ENCODE results near the gene ABAT.
A peak's percentile ranks its signal among the peaks of the same experiment; 100 is the strongest.
"Not testable (repeated sequence)": the region's sequence is repeated elsewhere in the genome, so short reads cannot be mapped to it uniquely, and the experiment has no call there.

Gene ABAT

GRCh38 chr16:8682551-8683259 lies 8.3 kb downstream of the ABAT start:
- peak; percentile 13 for DNase-seq

GRCh38 chr16:8683640-8684039 lies 9.2 kb downstream of the ABAT start:
- no peak for DNase-seq

- no peak for DNase-seq
Measured at GRCh38 chr16:8685617-8686016, 11.2 kb downstream of the ABAT start.

- peak; percentile 6 for DNase-seq
Measured at GRCh38 chr16:8686031-8686621, 11.7 kb downstream of the ABAT start.

GRCh38 chr16:8686879-8687278 lies 12.5 kb downstream of the ABAT start:
- peak; percentile 17 for DNase-seq

GRCh38 chr16:8689686-8690085 lies 15.3 kb downstream of the ABAT start:
- DNase-seq = no peak

- DNase-seq = no peak
Measured at GRCh38 chr16:8691728-8692127, 17.3 kb downstream of the ABAT start.

GRCh38 chr16:8694795-8695728 lies 20.6 kb downstream of the ABAT start:
- no peak for DNase-seq

- DNase-seq = no peak
Measured at GRCh38 chr16:8696880-8697279, 22.5 kb downstream of the ABAT start.

- no peak for DNase-seq
Measured at GRCh38 chr16:8697965-8698364, 23.5 kb downstream of the ABAT start.

- no peak for DNase-seq
Measured at GRCh38 chr16:8703693-8704092, 29.3 kb downstream of the ABAT start.

GRCh38 chr16:8704098-8704497 lies 29.7 kb downstream of the ABAT start:
- no peak for DNase-seq

GRCh38 chr16:8705100-8705822 lies 30.8 kb downstream of the ABAT start:
- DNase-seq = not testable (repeated sequence)

- no peak for DNase-seq
Measured at GRCh38 chr16:8708536-8708935, 34.1 kb downstream of the ABAT start.

GRCh38 chr16:8712589-8713361 lies 38.4 kb downstream of the ABAT start:
- peak; percentile 92 for DNase-seq

GRCh38 chr16:8713635-8714172 lies 39.3 kb downstream of the ABAT start:
- peak; percentile 31 for DNase-seq

GRCh38 chr16:8714174-8714573 lies 39.8 kb downstream of the ABAT start:
- DNase-seq = peak; percentile 21

- peak; percentile 68 for DNase-seq
Measured at GRCh38 chr16:8714807-8715206, 40.4 kb downstream of the ABAT start.

- no peak for DNase-seq
Measured at GRCh38 chr16:8716052-8716451, 41.6 kb downstream of the ABAT start.

- DNase-seq = no peak
Measured at GRCh38 chr16:8716592-8716991, 42.2 kb downstream of the ABAT start.

GRCh38 chr16:8717469-8717868 lies 43.1 kb downstream of the ABAT start:
- no peak for DNase-seq

GRCh38 chr16:8717892-8718415 lies 43.5 kb downstream of the ABAT start:
- no peak for DNase-seq
